Measurements from ENCODE around the gene ALPL.

Gene ALPL

GRCh38 chr1:21496063-21496462 is 13.2 kb upstream of the ALPL start:
- H3K27ac ChIP-seq = no peak overlapping the region

GRCh38 chr1:21496886-21497285 is 12.3 kb upstream of the ALPL start:
- Histone ChIP-seq H3K9ac (no peak overlapping the region), H3K27me3 (ENCODE audit: insufficient read depth, low read depth) (peaks cover 5% of the 10 kb centered on the region; the same call in 1 of the 2 replicates), H3K4me1 (ENCODE audit: low read depth, poor library complexity, severe bottlenecking) (no peaks in the 10 kb centered on the region), H3K79me2 (ENCODE audit: insufficient read depth, low read depth) (no peaks in the 10 kb centered on the region), H2AFZ (ENCODE audit: low read depth) (no peak overlapping the region), H3K36me3 (ENCODE audit: insufficient read depth) (no peaks in the 10 kb centered on the region), H3K27ac (no peak overlapping the region), H3K4me2 (no peak overlapping the region), H4K20me1 (ENCODE audit: insufficient read depth) (no peaks in the 10 kb centered on the region), H3K4me3 (IDR thresholded peaks at IDR 0.05; ENCODE audit: insufficient read depth, low read depth, low read length) (no peak overlapping the region)
- no peak for TF ChIP-seq CTCF (conservative IDR thresholded peaks at IDR 0.05; ENCODE audit: low read depth, low read length)

More at GRCh38 chr1:21496063-21496462, 13.2 kb upstream of the ALPL start:
- H4K20me1 ChIP-seq (ENCODE audit: insufficient read depth) = no peaks in the 10 kb centered on the region
- no peak overlapping the region for H3K4me3 ChIP-seq (IDR thresholded peaks at IDR 0.05; ENCODE audit: insufficient read depth, low read depth, low read length)
- H3K27me3 ChIP-seq (ENCODE audit: insufficient read depth, low read depth) = peaks cover 11% of the 10 kb centered on the region; the same call in 1 of the 2 replicates
- H3K36me3 ChIP-seq (ENCODE audit: insufficient read depth) = no peaks in the 10 kb centered on the region
- H3K4me1 ChIP-seq (ENCODE audit: low read depth, poor library complexity, severe bottlenecking) = no peaks in the 10 kb centered on the region
- H2AFZ ChIP-seq (ENCODE audit: low read depth) = no peak overlapping the region
- H3K9ac ChIP-seq = no peak overlapping the region
- H3K4me2 ChIP-seq = no peak overlapping the region
- no peaks in the 10 kb centered on the region for H3K79me2 ChIP-seq (ENCODE audit: insufficient read depth, low read depth)
- no peak for TF ChIP-seq CTCF (conservative IDR thresholded peaks at IDR 0.05; ENCODE audit: low read depth, low read length)

- no peak overlapping the region for H3K4me2 ChIP-seq
- TF ChIP-seq CTCF (conservative IDR thresholded peaks at IDR 0.05; ENCODE audit: low read depth, low read length) = no peak
- no peak overlapping the region for H2AFZ ChIP-seq (ENCODE audit: low read depth)
- no peaks in the 10 kb centered on the region for H4K20me1 ChIP-seq (ENCODE audit: insufficient read depth)
- H3K9ac ChIP-seq = no peak overlapping the region
- no peak overlapping the region for H3K27ac ChIP-seq
- no peaks in the 10 kb centered on the region for H3K4me1 ChIP-seq (ENCODE audit: low read depth, poor library complexity, severe bottlenecking)
- no peak overlapping the region for H3K4me3 ChIP-seq (IDR thresholded peaks at IDR 0.05; ENCODE audit: insufficient read depth, low read depth, low read length)
- H3K27me3 ChIP-seq (ENCODE audit: insufficient read depth, low read depth) = no peaks in the 10 kb centered on the region
- H3K79me2 ChIP-seq (ENCODE audit: insufficient read depth, low read depth) = no peaks in the 10 kb centered on the region
- no peaks in the 10 kb centered on the region for H3K36me3 ChIP-seq (ENCODE audit: insufficient read depth)
Measured at GRCh38 chr1:21497466-21498061, 11.7 kb upstream of the ALPL start.

- Histone ChIP-seq H3K4me2 (no peak overlapping the region), H3K27ac (no peak overlapping the region), H2AFZ (ENCODE audit: low read depth) (no peak overlapping the region), H3K4me3 (IDR thresholded peaks at IDR 0.05; ENCODE audit: insufficient read depth, low read depth, low read length) (no peak overlapping the region), H3K36me3 (ENCODE audit: insufficient read depth) (no peaks in the 10 kb centered on the region), H3K4me1 (ENCODE audit: low read depth, poor library complexity, severe bottlenecking) (no peaks in the 10 kb centered on the region), H3K79me2 (ENCODE audit: insufficient read depth, low read depth) (no peaks in the 10 kb centered on the region), H3K27me3 (ENCODE audit: insufficient read depth, low read depth) (no peaks in the 10 kb centered on the region), H3K9ac (no peak overlapping the region), H4K20me1 (ENCODE audit: insufficient read depth) (no peaks in the 10 kb centered on the region)
- no peak for TF ChIP-seq CTCF (conservative IDR thresholded peaks at IDR 0.05; ENCODE audit: low read depth, low read length)
Measured at GRCh38 chr1:21499283-21499950, 9.8 kb upstream of the ALPL start.
